GM23248 (cell line): ENCODE results near the gene MACROH2A2. TPM values are rescaled to one million over a fixed set of nuclear protein-coding genes. Genes with fewer than 3 reads are reported as not detected.

Experiments used
- DNase-seq: peaks from one replicate; pipeline ENCODE4 v3.0.0-alpha.2; 2015
- H2AFZ ChIP-seq: fragments of 200-600 bp; sonication (generic); 2 replicates; pipeline ENCODE4 v1.6.1; 2016; ENCODE audit warnings: antibody characterized with exemption
- H3F3A ChIP-seq: fragments of 200-600 bp; sonication (generic); 2 replicates; pipeline ENCODE4 v1.6.1; 2016; ENCODE audit warnings: mild to moderate bottlenecking, antibody characterized with exemption, mixed run types; ENCODE audit not compliant: insufficient read depth
- H3K27ac ChIP-seq: fragments of 200-600 bp; sonication (generic); 2 replicates; pipeline ENCODE4 v1.5.1; 2016; ENCODE audit warnings: mild to moderate bottlenecking
- H3K27me3 ChIP-seq: fragments of 200-600 bp; sonication (generic); replicated peaks from 2 replicates; pipeline ENCODE4 v1.6.1; 2016; ENCODE audit warnings: mild to moderate bottlenecking; ENCODE audit not compliant: insufficient read depth
- H3K36me3 ChIP-seq: fragments of 200-600 bp; sonication (generic); 2 replicates; pipeline ENCODE4 v1.6.1; 2016; ENCODE audit warnings: low read depth, mild to moderate bottlenecking
- H3K4me1 ChIP-seq: fragments of 200-600 bp; sonication (generic); 2 replicates; pipeline ENCODE4 v1.6.1; 2016; ENCODE audit warnings: mild to moderate bottlenecking; ENCODE audit not compliant: insufficient read depth
- H3K4me2 ChIP-seq: fragments of 200-600 bp; sonication (generic); one replicate; pipeline ENCODE4 v1.6.1; 2016; ENCODE audit warnings: mild to moderate bottlenecking; ENCODE audit not compliant: unreplicated experiment
- H3K4me3 ChIP-seq: fragments of 200-600 bp; sonication (generic); 2 replicates; pipeline ENCODE4 v1.5.1; 2016; ENCODE audit warnings: mild to moderate bottlenecking
- H3K79me2 ChIP-seq: fragments of 200-600 bp; sonication (generic); 2 replicates; pipeline ENCODE4 v1.6.1; 2016; ENCODE audit warnings: mild to moderate bottlenecking; ENCODE audit not compliant: insufficient read depth
- H3K9ac ChIP-seq: fragments of 200-600 bp; sonication (generic); 2 replicates; pipeline ENCODE4 v1.6.1; 2016; ENCODE audit warnings: mild to moderate bottlenecking
- H3K9me2 ChIP-seq: fragments of 200-600 bp; sonication (generic); 2 replicates; pipeline ENCODE4 v1.6.1; 2016; ENCODE audit warnings: mixed run types, mild to moderate bottlenecking, moderate library complexity; ENCODE audit not compliant: insufficient read depth
- H3K9me3 ChIP-seq: fragments of 200-600 bp; sonication (generic); one replicate; pipeline ENCODE4 v1.6.1; 2017; ENCODE audit warnings: low read depth
- H4K20me1 ChIP-seq: fragments of 200-600 bp; sonication (generic); 2 replicates; pipeline ENCODE4 v1.6.0; 2016; ENCODE audit not compliant: insufficient read depth
- EZH2 ChIP-seq: fragments of 200-600 bp; sonication (generic); IDR thresholded peaks from 2 replicates; pipeline ENCODE4 v1.6.1; 2018; ENCODE audit warnings: antibody characterized with exemption, mild to moderate bottlenecking; ENCODE audit not compliant: insufficient read depth, poor library complexity, severe bottlenecking
- EZH2phosphoT487 ChIP-seq: fragments of 200-600 bp; sonication (generic); IDR thresholded peaks from 2 replicates; pipeline ENCODE4 v1.6.1; 2018; ENCODE audit warnings: antibody characterized with exemption, moderate library complexity, mild to moderate bottlenecking, low read depth; ENCODE audit not compliant: insufficient read depth
- WGBS, 2 experiments: methylation state at CpG; one replicate each; pipeline ENCODE4 v1.1.6; 2015 to 2017; ENCODE audit warnings: low lambda C conversion rate in 2 of 2, low coverage in 1 of 2; ENCODE audit errors: missing lambda C conversion rate in 2 of 2; 5-methylcytosine and 5-hydroxymethylcytosine counted together
- in situ Hi-C: fragments of 300-500 bp; cut with MboI; formaldehyde crosslinking; loops from 2 replicates; pipeline ENCODE4 v1.15.0; 2020
- polyA plus RNA-seq: library from polyadenylated mRNA; unstranded; fragments of >200 nt; fragmentation: Nextera tagmentation; extraction: Ambion mirVana; gene quantifications from 2 replicates; pipeline ENCODE4 v1.2.1, GENCODE V29; 2016
- total RNA-seq: library from RNA; depleted of rRNA; stranded (reverse); fragments of >200 nt; shearing (Covaris generic); gene quantifications from 2 replicates; pipeline ENCODE4 v1.2.3, GENCODE V29; 2014

MACROH2A2 gene
- total and polyA plus RNA-seq, 2 experiments from 2014 or later = 11.4 to 14.7 TPM

DNA sequence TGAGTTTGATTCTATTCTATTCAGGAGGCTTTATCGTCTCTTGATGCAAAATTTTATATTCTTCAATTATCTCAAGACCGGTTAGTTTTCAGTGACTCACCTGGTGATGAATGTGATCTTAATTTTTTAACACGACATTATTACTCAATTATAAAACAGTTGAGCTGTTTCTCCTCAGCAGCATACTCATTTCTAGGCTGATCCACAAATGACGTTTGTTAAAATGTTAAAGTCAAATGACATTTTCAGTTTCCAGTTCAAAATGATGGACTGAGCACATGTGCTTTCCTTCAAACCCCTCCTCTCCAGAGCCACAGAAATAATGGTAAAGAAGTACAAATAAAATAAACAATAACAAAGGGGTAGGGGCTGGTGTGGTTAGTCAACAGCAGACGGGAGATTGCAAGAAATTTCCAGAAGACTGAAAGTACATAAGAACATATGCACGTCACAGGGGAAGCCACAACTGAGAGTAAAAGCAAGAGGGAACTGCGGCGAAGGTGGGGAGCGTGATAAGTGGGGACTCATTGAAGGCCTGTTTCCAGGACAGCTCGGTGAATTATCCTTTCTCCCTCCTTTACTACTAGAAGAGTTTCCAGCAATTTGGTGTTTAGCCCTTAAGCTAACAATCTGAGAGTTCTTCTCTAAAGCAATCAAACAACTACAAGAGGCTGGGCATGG is 10.9 kb downstream of the MACROH2A2 start:
- H4K20me1 ChIP-seq = no peaks in the 10 kb centered on the region
- no peak overlapping the region for H2AFZ ChIP-seq
- H3K27me3 ChIP-seq = no peaks in the 10 kb centered on the region
- no peaks in the 10 kb centered on the region for H3K9me2 ChIP-seq
- no peak for DNase-seq
- no peaks in the 10 kb centered on the region for H3K36me3 ChIP-seq
- H3K9ac ChIP-seq = no peak overlapping the region
- no peaks in the 10 kb centered on the region for H3F3A ChIP-seq
- H3K4me2 ChIP-seq = no peak overlapping the region
- in situ Hi-C loops = no loop called here
- WGBS, 2 experiments = 80 to 81% methylated on average over 10 of the region's 10 CpGs
- H3K9me3 ChIP-seq = no peaks in the 10 kb centered on the region
- TF ChIP-seq EZH2phosphoT487 = no peak
- no peak for TF ChIP-seq EZH2
- no peak overlapping the region for H3K27ac ChIP-seq
- H3K79me2 ChIP-seq = no peaks in the 10 kb centered on the region
- H3K4me1 ChIP-seq = no peaks in the 10 kb centered on the region
- no peak overlapping the region for H3K4me3 ChIP-seq

- H3F3A ChIP-seq = no peaks in the 10 kb centered on the region
- H3K36me3 ChIP-seq = no peaks in the 10 kb centered on the region
- no peak overlapping the region for H3K9ac ChIP-seq
- no peaks in the 10 kb centered on the region for H4K20me1 ChIP-seq
- TF ChIP-seq EZH2phosphoT487 (no peak), EZH2 (no peak)
- WGBS, 2 experiments = 79 to 84% methylated on average over 4 of the region's 4 CpGs
- no peak overlapping the region for H3K4me3 ChIP-seq
- no peak overlapping the region for H3K27ac ChIP-seq
- no peaks in the 10 kb centered on the region for H3K4me1 ChIP-seq
- H3K9me2 ChIP-seq = no peaks in the 10 kb centered on the region
- no peaks in the 10 kb centered on the region for H3K27me3 ChIP-seq
- H3K79me2 ChIP-seq = no peaks in the 10 kb centered on the region
- H2AFZ ChIP-seq = no peak overlapping the region
- no peak for DNase-seq
- H3K9me3 ChIP-seq = no peaks in the 10 kb centered on the region
- in situ Hi-C loops = no loop called here
- no peak overlapping the region for H3K4me2 ChIP-seq
Measured at GRCh38 chr10:70064486-70064885, 11.8 kb downstream of the MACROH2A2 start.

- Histone ChIP-seq H3K4me3 (no peak overlapping the region), H3K9me2 (no peaks in the 10 kb centered on the region), H4K20me1 (no peaks in the 10 kb centered on the region), H3K9me3 (no peaks in the 10 kb centered on the region), H3K79me2 (no peaks in the 10 kb centered on the region), H3K4me2 (no peak overlapping the region), H3K4me1 (no peaks in the 10 kb centered on the region), H3K27ac (no peak overlapping the region), H3K36me3 (no peaks in the 10 kb centered on the region), H2AFZ (no peak overlapping the region), H3K9ac (no peak overlapping the region), H3K27me3 (no peaks in the 10 kb centered on the region), H3F3A (no peaks in the 10 kb centered on the region)
- TF ChIP-seq EZH2phosphoT487 = no peak
- no peak for TF ChIP-seq EZH2
- DNase-seq = no peak
- in situ Hi-C loops = no loop called here
- WGBS, 2 experiments = 85 to 90% methylated on average over 3 of the region's 3 CpGs
Measured at GRCh38 chr10:70066190-70066589, 13.5 kb downstream of the MACROH2A2 start.

- 82 to 95% methylated on average over 2 of the region's 2 CpGs for WGBS, 2 experiments
Measured at GRCh38 chr10:70067586-70067985, 14.9 kb downstream of the MACROH2A2 start.

DNA sequence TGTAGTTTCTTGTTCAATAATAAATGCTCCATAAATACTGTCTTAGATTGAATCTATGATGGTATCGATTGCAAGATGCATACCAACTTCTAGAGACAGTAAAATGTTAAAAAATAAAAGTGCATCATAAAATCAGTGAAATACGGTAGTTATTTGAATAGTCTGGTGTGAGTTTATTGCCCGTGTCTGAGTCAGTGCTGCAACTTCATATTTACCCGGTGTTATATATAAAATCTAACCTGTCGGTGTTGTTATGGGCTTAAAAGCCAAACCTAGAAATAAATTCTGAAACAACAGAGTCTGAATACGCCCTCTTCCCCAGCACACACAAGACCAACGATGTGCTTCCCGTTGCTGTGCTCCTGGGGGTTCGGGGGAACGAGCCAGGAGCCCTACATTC is 16.3 kb downstream of the MACROH2A2 start:
- H3K27me3 ChIP-seq = no peaks in the 10 kb centered on the region
- no peak overlapping the region for H3K4me3 ChIP-seq
- in situ Hi-C loops = no loop called here
- no peak overlapping the region for H3K4me2 ChIP-seq
- no peak for TF ChIP-seq EZH2
- TF ChIP-seq EZH2phosphoT487 = no peak
- no peak overlapping the region for H3K27ac ChIP-seq
- H3K36me3 ChIP-seq = no peaks in the 10 kb centered on the region
- H3K4me1 ChIP-seq = no peaks in the 10 kb centered on the region
- no peaks in the 10 kb centered on the region for H3K9me2 ChIP-seq
- no peaks in the 10 kb centered on the region for H3F3A ChIP-seq
- H2AFZ ChIP-seq = no peak overlapping the region
- no peaks in the 10 kb centered on the region for H3K9me3 ChIP-seq
- no peaks in the 10 kb centered on the region for H4K20me1 ChIP-seq
- WGBS, 2 experiments = 85 to 87% methylated on average over 10 of the region's 10 CpGs
- no peak for DNase-seq
- no peak overlapping the region for H3K9ac ChIP-seq
- no peaks in the 10 kb centered on the region for H3K79me2 ChIP-seq

More at GRCh38 chr10:70067586-70067985, 14.9 kb downstream of the MACROH2A2 start:
- no peaks in the 10 kb centered on the region for H3K4me1 ChIP-seq
- no peaks in the 10 kb centered on the region for H3K27me3 ChIP-seq
- no peak for DNase-seq
- no peaks in the 10 kb centered on the region for H4K20me1 ChIP-seq
- H3K4me2 ChIP-seq = no peak overlapping the region
- H3K9me3 ChIP-seq = no peaks in the 10 kb centered on the region
- no peak overlapping the region for H3K9ac ChIP-seq
- H3K4me3 ChIP-seq = no peak overlapping the region
- in situ Hi-C loops = no loop called here
- no peaks in the 10 kb centered on the region for H3F3A ChIP-seq
- no peak overlapping the region for H2AFZ ChIP-seq
- H3K79me2 ChIP-seq = no peaks in the 10 kb centered on the region
- no peaks in the 10 kb centered on the region for H3K36me3 ChIP-seq
- TF ChIP-seq EZH2 = no peak
- no peak for TF ChIP-seq EZH2phosphoT487
- no peak overlapping the region for H3K27ac ChIP-seq
- no peaks in the 10 kb centered on the region for H3K9me2 ChIP-seq
